ENCODE data around the gene RIPK1.
A peak's percentile ranks its signal among the peaks of the same experiment; 100 is the strongest.

The RIPK1 gene

DNA sequence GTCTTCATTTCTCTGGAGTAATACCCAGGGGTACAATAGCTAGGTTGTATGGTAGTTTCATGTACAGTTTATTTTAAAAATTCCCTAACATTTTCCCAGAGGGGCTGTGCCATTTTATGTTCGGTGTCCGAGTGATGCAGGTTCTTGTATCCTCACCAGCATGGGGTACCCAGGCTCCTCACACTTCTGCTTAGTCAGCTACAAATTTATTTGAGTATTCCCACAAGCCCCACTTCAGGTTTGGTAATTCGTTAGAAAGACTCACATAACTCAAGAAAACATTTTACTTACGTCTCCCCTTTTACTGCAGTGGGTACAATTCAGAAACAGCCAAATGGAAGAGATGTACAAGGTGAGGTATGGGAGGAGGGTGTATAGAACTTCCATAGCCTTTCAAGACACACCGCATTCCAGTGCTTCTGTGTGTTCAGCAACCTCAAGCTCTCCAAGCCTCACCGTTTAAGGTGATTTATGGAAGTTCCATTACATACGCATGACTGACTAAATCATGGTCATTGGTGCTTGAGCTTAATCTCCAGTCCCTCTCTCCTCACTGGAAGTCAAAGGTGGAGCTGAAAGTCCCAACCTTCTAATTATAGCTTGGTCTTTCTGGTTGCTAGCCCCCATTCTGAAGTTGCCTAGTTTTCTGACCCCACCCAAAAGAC is 18.1 kb downstream of the RIPK1 start:
- no peak for DNase-seq

DNA sequence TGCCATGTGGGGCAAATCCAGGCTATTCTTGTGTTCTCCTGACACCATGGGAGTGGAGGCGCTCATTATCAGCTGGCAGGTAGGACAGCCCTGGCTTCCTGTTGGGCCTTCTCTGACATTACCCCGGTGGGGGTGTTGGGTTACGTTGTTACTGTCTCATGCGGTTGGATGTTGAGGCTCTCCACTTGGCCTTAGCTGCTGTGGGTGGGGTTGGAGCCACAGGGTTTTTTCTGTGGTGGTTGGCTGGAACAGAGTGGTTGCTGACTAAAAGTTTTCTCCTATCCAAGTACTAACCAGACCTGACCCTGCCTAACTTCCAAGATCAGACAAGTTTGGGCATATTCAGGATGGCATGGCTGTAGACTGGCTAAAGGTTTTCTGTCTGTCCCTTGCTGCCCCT is 20.2 kb downstream of the RIPK1 start:
- DNase-seq, result no peak

DNA sequence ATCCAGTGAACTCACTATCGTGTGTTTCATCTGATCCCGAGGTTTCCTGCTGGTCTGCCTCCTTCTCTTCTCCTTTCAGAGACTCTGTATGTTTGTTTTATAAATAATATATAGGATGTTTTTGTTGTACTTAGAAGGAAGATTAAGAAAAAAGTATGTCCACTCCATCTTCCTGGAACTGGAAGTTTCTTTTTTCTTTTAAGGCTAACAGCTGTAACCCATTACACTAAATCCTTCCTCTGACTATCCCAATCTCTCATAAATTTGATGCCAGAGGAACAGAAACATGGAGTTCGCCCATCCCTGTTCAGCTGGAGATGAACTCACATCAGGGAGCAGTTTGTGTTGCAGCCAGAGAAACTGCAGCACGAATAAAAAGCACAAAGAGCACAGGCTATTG is 20.7 kb downstream of the RIPK1 start:
- DNase-seq, result no peak

DNA sequence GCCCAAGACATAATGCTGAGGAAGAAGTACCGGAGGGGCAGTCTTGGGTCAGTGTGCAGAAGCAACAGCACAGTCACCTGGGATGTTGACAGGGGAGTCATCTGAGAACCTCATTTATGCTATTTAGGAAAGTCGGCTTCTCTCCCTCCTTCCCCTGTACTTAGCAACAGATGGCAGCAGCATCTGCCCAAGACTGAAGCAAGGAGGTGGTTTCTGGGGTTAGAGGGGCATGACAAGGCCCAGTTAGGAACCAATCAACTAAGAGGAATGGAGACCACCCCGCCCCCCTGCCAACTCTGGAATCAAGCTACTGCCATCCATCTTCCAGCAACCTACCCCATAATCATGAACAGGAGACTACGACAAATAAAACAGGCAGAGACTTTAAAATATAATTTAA is 21.7 kb downstream of the RIPK1 start:
- no peak for DNase-seq

DNA sequence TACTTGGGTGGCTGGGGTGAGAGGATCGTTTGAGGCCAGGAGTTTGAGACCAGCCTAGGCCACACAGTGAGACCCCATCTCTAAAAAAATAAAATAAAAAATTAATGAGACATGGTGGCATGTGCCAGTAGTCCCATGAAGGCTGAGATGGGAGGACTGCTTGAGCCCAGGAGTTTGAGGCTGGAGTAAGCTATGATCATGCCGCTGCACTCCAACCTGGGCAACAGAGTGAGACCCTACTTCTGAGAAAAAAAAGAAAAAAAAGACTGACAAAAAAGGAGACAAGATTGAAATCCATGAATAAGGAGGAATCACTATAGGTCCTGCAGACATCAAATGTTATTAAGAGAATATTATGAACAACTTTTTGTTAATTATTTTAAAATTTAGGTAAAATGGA is 26.5 kb downstream of the RIPK1 start:
- DNase-seq, result no peak

DNA sequence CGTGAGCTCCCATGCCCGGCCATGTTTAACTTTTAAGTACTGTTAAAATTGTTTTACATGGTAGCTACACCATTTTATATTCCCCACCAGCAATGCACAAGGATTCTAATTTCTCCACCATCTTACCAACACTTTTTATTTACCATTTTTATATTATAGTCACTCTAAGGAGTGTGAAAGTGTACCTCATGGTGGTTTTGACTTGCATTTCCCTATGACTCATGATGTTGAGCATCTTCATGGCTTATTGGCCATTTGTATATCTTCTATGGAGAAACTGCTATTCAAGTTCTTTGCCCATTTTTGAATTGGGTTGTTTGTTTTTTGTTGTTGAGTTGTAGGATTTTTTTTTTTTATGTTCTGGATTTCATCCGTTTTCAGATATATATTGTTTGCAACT is 34.6 kb downstream of the RIPK1 start:
- no peak for DNase-seq

DNA sequence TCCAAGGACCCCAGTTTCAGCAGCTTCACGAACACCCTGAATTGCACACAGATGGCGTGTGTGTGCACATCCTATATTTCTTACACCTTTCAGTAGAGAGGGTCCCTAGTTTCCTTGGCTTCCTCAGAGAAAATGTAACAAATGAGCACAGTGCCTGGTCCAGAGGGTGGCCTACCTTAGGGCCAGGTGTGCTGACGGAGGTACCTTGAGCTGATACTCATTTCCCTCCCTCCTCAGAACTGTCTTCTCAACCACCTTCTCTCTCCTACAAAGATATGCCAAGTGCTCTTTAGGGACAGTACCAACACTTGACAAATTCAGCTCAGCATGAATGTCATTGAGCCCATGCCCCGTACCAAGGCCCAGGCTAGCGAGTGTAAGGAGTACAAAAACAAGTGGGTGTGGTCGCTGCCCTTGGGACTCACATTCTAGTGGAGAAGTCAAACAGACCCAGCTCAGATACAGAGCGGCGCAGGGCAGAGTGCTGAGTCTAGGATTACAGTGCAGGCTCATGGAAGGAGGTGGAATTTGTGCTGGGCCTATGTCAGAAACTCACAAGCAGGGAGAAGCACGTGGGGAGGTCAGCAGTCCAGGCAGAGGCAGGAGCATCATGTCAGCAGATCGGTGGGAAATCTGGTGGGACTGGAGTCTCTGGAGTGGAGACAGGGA is 40.6 kb downstream of the RIPK1 start:
- no peak for DNase-seq

DNA sequence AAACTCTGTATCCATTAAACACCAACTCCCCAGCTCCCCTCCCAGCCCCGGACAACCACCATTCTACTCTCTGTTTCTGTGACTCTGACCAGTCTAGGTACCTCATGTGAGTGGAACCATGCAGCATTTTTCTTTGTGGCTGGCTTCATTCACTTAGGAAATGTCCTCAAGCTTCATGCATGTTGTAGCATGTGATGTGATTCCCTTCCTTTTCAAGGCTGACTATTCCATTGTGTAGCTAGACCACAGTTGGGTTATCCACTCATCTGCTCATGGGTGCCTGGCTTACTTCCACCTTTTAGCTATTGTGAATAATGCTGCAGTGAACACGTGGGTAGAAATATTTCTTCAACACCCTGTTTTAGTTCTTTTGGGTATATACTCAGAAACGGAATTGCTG is 41.5 kb downstream of the RIPK1 start:
- DNase-seq, result no peak

DNA sequence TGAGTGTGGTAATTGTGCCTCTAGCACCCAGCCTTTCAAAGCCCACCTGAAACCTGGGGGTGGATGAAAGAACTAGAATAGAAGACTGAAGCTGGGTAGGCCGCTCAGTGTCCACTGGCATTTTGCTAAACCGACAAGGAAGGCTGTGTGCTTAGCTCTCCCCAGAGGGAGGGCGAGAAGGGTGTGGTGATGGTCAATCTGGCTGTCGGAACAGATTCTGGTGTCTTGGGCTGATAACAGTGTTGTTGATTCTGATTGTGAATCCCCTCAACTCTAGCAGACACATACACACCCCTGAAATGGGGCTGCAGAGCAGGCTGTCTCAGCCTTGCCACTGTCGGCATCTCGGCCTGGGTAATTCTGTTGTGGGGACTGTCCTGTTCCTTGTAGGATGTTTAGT is 46.1 kb downstream of the RIPK1 start:
- DNase-seq, result no peak

DNA sequence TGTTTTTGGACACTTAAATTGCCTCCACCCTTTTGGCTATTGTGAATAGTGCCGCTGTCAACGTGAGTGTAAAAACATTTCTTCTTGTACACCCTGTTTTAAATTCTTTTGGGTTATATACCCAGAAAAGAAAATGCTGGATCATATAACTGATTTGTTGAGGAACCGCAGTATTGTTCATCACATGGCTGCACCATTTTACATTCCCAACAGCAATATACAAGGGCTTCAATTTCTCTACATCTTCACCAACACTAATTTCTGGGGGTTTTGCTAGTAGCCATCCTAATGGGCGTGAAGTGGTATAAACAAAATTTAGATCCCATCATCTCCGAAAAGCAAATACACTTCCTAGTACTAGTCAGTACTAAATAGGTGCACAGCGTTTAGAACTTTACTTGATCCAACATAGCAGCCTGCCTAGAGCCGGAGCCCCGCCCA is 49.6 kb downstream of the RIPK1 start:
- DNase-seq, result no peak

DNA sequence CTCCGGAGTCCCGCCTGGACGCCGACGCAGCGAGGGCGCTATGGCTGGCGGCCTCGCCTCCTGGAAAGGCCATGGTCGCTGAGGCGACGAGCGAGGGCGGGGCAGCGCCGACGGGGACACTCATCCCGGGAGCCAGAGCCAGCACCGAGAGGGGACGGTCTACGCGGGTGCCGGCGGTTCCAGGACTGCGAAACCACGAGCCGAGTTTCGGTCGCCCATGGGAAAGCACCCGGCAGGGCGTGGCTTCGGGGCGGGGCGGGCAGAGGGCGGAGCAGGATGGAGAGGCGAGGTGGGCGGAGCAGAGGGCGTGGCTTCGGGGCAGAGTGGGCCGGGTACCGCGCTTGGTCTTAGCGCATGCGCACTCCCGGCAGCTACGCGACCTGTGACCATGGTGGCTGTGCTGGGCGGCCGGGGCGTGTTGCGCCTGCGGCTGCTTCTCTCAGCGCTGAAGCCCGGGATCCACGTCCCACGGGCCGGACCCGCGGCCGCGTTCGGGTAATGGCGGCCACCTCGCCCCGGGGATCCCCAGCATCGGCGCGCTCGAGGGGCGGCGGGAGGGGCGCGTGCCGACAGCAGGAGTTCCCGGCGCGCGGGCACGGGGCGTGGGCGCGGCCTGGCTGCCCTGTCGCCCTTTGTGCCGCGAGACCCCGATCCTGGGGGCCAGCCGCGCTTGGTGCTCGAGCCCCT is 50.2 kb downstream of the RIPK1 start, which contains the start of gene BPHL:
TSS of gene BPHL (plus strand) at position 359 of the 687 bp plus-strand sequence. CDS start at position 389, 30 bp downstream.
- peak; percentile 99 for DNase-seq

DNA sequence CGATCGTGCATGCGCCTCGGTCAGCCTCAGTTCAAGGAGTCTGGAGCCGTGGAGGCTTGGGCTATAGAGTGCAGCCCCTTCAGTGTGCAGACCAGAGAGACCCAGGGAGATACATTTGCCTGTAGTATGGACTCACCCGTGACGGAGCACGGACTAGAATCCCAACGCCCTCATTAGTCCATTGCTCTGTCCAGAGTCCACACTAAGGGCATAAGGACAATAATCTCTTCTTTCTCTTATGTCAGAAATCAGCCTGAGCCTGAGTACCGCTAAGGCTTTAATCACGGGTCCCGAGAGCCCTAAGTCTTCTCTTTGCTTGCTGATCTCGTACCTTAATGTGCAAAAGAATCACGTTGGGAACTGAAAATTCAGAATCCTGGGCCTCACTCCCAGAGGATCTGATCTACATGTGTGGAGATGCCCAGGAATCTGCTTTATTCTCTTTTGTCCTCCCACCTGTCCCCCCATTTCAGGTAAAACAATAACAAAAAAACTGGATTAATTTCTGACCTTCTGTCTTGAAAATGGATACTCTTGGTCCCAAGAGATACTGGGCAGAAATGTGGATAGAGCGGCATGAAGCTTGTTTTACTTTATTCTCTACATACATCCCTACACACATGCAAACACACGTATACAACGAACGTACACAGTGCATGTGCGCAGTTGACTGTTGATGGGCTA is 50.9 kb downstream of the RIPK1 start:
- peak; percentile 70 for DNase-seq

DNA sequence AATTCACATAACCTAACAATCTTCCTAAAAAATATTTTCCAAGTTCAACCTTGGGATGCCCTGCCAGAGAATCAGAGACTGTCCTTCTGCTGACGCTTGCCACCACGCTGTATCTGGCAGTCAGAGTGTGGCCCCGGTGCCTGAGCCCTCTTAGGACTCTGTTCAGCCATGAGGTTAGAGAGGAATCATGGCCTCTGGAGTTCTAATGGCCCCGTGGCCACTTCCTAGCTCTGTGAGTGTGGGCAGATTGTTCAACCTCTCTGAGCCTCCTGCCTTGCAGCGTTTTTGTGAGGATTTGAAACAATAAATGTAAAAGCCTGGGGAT is 52.4 kb downstream of the RIPK1 start:
- DNase-seq, result no peak

DNA sequence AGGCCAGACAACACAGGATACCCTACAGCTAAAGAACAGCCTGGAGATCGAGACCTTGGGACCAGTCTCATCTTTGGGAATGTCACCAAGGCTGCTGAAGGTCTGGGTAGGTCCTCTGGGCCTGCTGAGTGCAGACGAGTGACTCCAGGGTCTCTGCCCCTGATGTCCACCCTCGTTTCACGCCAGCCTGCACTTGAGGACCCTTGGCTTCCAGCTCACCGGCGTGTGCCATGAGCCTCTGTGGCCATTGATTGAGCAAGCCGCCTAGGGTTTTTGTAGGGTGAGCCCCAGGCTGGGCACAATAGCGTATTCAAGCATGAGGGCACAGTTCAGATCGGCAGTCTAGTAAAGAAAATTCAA is 54.5 kb downstream of the RIPK1 start:
- DNase-seq, result no peak

DNA sequence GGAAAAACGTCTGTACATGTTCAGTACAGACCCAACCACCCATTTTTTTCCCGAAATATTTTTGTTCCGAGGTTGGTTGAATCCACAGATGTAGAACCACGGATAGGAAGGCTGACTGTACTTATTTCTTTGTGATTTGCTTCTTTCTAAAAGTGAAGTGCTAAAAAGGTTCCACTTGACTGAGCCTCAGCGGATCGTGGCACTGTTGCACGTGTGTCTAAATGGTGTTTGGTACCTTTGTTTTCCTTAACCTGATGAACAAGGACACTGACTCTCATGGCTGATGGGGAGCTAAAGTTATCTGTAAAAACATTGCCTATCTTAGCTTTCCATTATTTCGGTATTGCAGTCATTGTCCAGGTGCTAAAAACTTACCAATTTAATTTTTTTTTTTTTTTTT is 56.4 kb downstream of the RIPK1 start:
- DNase-seq, result no peak

DNA sequence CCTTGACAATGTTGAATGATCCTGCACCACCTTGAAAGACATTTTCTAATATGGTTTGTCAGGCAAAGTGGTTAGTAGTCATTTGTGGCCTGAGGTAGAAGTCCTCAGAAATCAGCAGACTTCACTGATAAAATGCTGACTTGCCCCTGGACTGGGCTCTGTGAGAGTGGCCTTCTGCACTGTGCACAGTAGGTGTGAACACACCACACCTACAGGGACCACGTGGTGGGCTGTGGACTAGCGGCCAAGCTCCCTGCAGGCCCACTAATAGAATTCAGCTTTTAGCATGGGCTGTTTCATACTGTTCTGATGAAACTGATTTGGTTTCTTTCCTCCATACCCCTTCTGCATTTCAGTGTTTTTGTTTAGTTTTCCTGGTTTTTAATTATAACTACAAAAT is 57.5 kb downstream of the RIPK1 start:
- no peak for DNase-seq

DNA sequence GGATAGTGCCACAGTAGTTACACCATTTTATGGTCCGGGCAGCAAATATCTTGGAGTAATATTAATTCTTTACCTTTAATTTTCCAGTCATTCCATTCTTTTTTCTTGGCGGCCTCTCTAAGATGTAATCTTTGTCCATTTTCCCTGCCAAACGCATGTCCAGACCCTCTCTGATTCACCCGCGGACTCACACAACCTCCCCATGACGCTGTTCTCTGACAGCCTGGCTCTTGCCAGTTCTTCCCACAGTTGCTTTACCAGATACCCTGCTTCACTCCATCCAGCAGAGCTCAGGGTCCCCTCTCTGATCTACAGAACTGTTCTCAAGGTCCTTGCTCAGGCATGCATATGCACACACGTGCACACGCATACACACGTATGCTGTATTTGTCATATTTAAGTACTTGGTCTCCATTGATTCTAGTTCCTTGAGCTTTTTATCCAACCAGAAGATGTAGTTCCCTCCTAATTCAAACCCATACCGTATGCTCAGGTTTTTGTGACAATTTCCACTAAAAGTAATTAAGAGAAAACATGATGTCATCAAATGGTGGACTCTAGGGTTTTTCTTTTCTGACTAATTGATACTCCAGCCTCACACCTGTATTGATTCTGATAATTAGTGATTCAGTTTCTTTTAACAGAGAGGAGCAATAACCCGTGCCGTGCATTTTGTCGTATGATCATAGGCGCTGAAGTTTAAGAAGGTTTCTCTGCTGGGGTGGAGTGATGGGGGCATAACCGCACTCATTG is 60.2 kb downstream of the RIPK1 start:
- DNase-seq, result no peak

DNA sequence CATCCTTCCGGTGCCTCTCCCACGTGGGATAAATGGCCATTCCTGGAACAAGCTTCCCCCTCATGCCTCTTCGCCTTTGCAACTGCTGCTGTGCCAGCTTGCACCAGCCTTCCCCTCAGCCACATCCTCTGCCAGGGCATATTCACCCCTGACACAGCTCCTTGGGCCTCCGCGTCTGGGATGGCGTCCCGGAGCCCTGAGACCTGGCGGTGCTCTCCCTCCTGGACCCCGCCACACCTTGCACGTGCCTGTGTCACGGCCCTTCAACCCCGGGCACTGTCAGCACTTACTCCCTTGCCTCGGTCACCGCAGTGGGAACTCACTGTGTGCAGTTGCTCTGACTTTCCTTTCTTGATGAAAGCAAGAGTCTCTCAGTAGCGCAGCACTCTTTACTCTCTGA is 63.4 kb downstream of the RIPK1 start:
- DNase-seq, result no peak

DNA sequence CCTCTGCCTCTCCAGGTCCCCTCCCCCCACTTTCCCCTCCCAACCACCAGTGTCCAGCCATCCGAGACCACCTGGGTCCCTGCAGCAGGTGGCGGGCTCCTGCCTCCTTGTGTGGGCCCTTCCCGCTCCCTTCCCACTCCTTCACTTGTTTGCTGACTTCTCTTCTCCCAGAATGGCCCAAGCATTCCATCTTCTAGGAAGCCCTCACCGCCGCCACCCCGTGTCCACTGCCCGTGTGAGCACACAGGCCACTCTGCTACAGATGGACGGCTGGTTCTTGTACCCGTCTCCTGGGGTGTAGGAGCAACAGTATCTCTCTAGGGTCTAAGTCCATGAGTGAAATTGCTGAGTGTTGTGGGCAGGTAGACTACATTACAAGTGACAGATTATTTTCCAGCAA is 65.2 kb downstream of the RIPK1 start:
- no peak for DNase-seq

DNA sequence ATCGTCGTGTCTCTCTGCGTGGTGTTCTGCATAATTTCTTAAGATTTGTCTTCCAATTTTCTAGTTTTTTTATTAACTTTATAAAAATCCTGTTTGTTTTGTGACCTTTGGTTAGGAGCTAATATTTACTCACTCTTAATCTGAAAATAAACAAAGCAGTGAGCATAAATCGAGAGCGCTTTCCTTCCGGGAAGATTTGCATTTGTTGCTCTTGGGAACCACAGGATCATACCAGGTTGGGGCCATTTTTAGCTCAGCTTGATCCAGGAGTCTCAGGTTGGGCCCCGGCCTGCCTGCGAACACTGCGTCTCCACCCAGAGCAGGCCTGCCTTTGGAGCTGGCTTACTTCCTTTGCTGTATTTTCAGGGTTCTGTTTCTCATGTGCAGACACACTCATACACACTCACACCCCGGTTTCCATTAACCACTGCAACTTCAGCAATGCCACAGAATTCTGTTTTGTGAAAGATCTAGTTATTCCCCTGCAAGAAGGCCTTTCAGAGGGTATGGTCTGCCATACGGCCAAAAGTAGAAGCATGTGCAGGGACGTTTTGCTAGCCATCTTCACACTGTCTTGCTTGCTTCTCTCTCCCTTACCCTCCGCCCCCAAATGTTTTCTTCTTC is 67.5 kb downstream of the RIPK1 start:
- DNase-seq, result no peak

DNA sequence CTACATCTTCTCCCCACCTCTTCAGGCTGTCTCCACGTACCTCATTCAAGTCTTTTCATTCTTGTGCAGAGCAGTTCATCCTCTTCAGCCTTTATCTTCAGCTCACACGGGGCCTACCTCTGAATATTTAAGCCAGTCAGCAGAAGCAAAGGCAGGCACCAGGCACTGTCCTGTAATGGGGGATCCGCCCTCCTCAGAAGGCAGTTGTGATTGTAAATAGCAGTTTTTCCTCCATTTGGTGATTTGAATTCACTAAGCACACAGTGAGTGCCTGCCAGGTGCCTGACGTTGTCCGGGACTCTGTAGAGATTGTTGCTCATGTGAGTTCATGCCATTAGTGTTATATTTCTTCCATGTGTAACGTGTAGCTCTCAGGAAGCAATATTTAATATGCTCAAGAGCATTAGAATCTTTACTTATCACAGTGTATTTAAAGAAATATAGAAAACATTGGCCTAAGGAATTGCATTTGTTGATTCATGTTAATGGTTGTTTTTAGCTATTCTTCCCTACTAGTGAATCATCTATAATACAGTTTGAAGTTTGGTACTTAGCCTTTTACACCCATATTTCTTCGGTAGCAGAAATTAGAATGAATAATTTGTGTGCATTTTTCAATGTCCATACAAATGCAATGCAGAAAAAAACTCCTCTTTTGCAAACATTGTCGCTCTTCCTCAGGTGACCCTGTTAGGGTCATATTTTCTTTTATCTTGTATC is 68.2 kb downstream of the RIPK1 start:
- no peak for DNase-seq

All from OCI-M1 (cell line).